GM12878 (cell line): Measurements from ENCODE around the gene TNRC18. TPM values are rescaled to one million over a fixed set of nuclear protein-coding genes. Genes with fewer than 3 reads are reported as not detected.

Experiments
- ATAC-seq: fragments of 200-7000 bp; cut with Tn5 transposase; 3 replicates; pipeline ENCODE4 v1.9.1; 2020; ENCODE audit warnings: mild to moderate bottlenecking, moderate library complexity
- BruUV-seq: library from RNA; stranded (reverse); fragments of 400-500 nt; replicated peaks from 2 replicates; lab custom pipeline; 2021; lab: Mats Ljungman, UMichigan
- CTCF ChIA-PET: fragments of 300-600 bp; sonication (Branson Sonifier 250); formaldehyde crosslinking; extraction: SDS; loops from one replicate; lab custom pipeline; 2021; ENCODE audit warnings: inconsistent platforms; lab: Yijun Ruan, JAX
- POLR2A ChIA-PET: fragments of 350-600 bp; formaldehyde crosslinking; extraction: SDS; loops from one replicate; lab custom pipeline; 2021; ENCODE audit warnings: inconsistent platforms; lab: Charles Lee
- RAD21 ChIA-PET: fragments of 300-600 bp; sonication (Branson Sonifier 250); formaldehyde crosslinking; loops from one replicate; lab custom pipeline; 2023; ENCODE audit warnings: antibody characterized with exemption; ENCODE audit not compliant: unreplicated experiment; lab: Charles Lee
- SMC1A ChIA-PET: fragments of 300-600 bp; sonication (Branson Sonifier 250); formaldehyde crosslinking; loops from one replicate; lab custom pipeline; 2023; ENCODE audit not compliant: unreplicated experiment, uncharacterized antibody; lab: Charles Lee
- DNase-seq: peaks from one replicate; pipeline ENCODE4 v3.0.0-alpha.2; 2011; ENCODE audit warnings: low read depth, low spot score
- FAIRE-seq: peaks from 3 replicates; lab custom pipeline; 2011; peaks lifted over from hg19 to GRCh38; lab: Jason Lieb, UNC
- H2AFZ ChIP-seq: 2 replicates; pipeline ENCODE4 v1.6.0; 2011; ENCODE audit warnings: low read depth, low read length, control low read depth; ENCODE audit not compliant: control insufficient read depth
- H3K27ac ChIP-seq: 2 replicates; pipeline ENCODE4 v1.5.1; 2011; ENCODE audit warnings: control low read depth; ENCODE audit not compliant: control insufficient read depth, insufficient read depth
- H3K27me3 ChIP-seq, 2 experiments: replicated peaks in 1 of 2; 2 replicates each; pipeline versions ENCODE4 v1.6.0 to v1.6.1; 2011; ENCODE audit warnings: low read length in 1 of 2; ENCODE audit not compliant: control insufficient read depth in 2 of 2, insufficient read depth in 2 of 2
- H3K36me3 ChIP-seq, 2 experiments: 2 replicates each; pipeline ENCODE4 v1.5.1; 2011; ENCODE audit warnings: low read length in 1 of 2; ENCODE audit not compliant: control insufficient read depth in 2 of 2, insufficient read depth in 2 of 2
- H3K4me1 ChIP-seq: 2 replicates; pipeline ENCODE4 v1.6.1; 2011; ENCODE audit warnings: mild to moderate bottlenecking, low read length, moderate library complexity, mixed read lengths; ENCODE audit not compliant: control insufficient read depth, insufficient read depth
- H3K4me2 ChIP-seq: 2 replicates; pipeline ENCODE4 v1.6.0; 2011; ENCODE audit warnings: control low read depth; ENCODE audit not compliant: control insufficient read depth, insufficient read depth
- H3K4me3 ChIP-seq: fragments of 200-600 bp; sonication (generic); 2 replicates; pipeline ENCODE4 v1.5.1; 2016
- H3K79me2 ChIP-seq: 2 replicates; pipeline ENCODE4 v1.6.0; 2011; ENCODE audit warnings: low read length; ENCODE audit not compliant: control insufficient read depth, insufficient read depth
- H3K9ac ChIP-seq: 2 replicates; pipeline ENCODE4 v1.8.0; 2011; ENCODE audit warnings: low read length, control low read depth, mixed read lengths; ENCODE audit not compliant: control insufficient read depth, insufficient read depth
- H3K9me3 ChIP-seq: replicated peaks from 3 replicates; pipeline ENCODE4 v1.5.1; 2011; ENCODE audit warnings: mild to moderate bottlenecking, low read length; ENCODE audit not compliant: control insufficient read depth, insufficient read depth
- H4K20me1 ChIP-seq: 2 replicates; pipeline ENCODE4 v1.6.0; 2011; ENCODE audit not compliant: control insufficient read depth, insufficient read depth
- ATF3 ChIP-seq: IDR thresholded peaks from 2 replicates; pipeline ENCODE4 v1.6.1; 2011; ENCODE audit warnings: low read depth, mild to moderate bottlenecking, low read length, moderate library complexity, borderline replicate concordance; ENCODE audit errors: extremely low read depth
- CHD4 ChIP-seq: fragments of 200-600 bp; sonication (generic); IDR thresholded peaks from 2 replicates; pipeline ENCODE4 v1.6.1; 2016; ENCODE audit warnings: mild to moderate bottlenecking
- MXI1 ChIP-seq: fragments of 150-350 bp; IDR thresholded peaks from 2 replicates; pipeline ENCODE4 v1.6.1; 2011; ENCODE audit warnings: low read depth, mild to moderate bottlenecking, inconsistent platforms, low read length, improper control_type of control experiment
- POLR2A ChIP-seq: IDR thresholded peaks from 2 replicates; pipeline ENCODE4 v1.6.1; 2011; ENCODE audit warnings: low read depth, mild to moderate bottlenecking, low read length
- TCF3 ChIP-seq: IDR thresholded peaks from 2 replicates; pipeline ENCODE4 v1.6.1; 2012; ENCODE audit warnings: low read depth, mild to moderate bottlenecking, low read length, borderline replicate concordance; ENCODE audit not compliant: insufficient read depth
- WRNIP1 ChIP-seq: IDR thresholded peaks from 2 replicates; pipeline ENCODE4 v1.6.1; 2011; ENCODE audit warnings: low read depth, low read length, improper control_type of control experiment, borderline replicate concordance
- ZNF24 ChIP-seq: fragments of 450-650 bp; IDR thresholded peaks from 2 replicates; pipeline ENCODE4 v1.6.1; 2017; ENCODE audit warnings: antibody characterized with exemption, mild to moderate bottlenecking
- ZZZ3 ChIP-seq: IDR thresholded peaks from 2 replicates; pipeline ENCODE4 v1.6.1; 2011; ENCODE audit warnings: low read depth; ENCODE audit not compliant: control insufficient read depth, insufficient read length
- WGBS: methylation state at CpG from one replicate; pipeline ENCODE4 v1.1.6; 2016; ENCODE audit warnings: low lambda C conversion rate; ENCODE audit not compliant: insufficient replicate concordance, insufficient coverage; ENCODE audit errors: missing lambda C conversion rate; 5-methylcytosine and 5-hydroxymethylcytosine counted together
- in situ Hi-C: fragments of 300-500 bp; cut with MboI; formaldehyde crosslinking; loops from 9 replicates; pipeline ENCODE4 v1.14.3; 2018; ENCODE audit warnings: mixed read lengths
- intact Hi-C: fragments of 100-400 bp; cut with micrococcal nuclease; formaldehyde crosslinking; loops from one replicate; pipeline ENCODE4 v1.14.2; 2022; ENCODE audit not compliant: unreplicated experiment
- polyA plus RNA-seq, 11 experiments: library from polyadenylated mRNA; depleted of rRNA in 4 of 11; unstranded in 6 of 11; stranded (reverse) in 5 of 11; fragments of >200 nt; fragmentation: Nextera tagmentation in 4 of 11; fragmentation: Illumina TruSeq in 1 of 11; extraction: Ambion mirVana in 4 of 11; extraction: Trizol in 1 of 11; gene quantifications; 1 replicate in 1 of 11; 2 replicates in 10 of 11; pipeline versions ENCODE4 v1.2.1 to v1.2.3, GENCODE V29; 2011 to 2016; ENCODE audit warnings: inconsistent platforms in 2 of 11, missing spikeins in 2 of 11, low read depth in 1 of 11
- total RNA-seq, 4 experiments: library from RNA; depleted of rRNA in 3 of 4; stranded (reverse); fragments of >200 nt in 3 of 4; fragmentation: Illumina TruSeq in 1 of 4; extraction: Trizol in 1 of 4; gene quantifications; 2 replicates each; pipeline versions ENCODE4 v1.2.1 to v1.2.3, GENCODE V29; 2013 to 2021

The TNRC18 gene
- total and polyA plus RNA-seq, 10 of the 15 experiments (the other 5 are each of a cell fraction or from before 2014, with no cell fraction given), result 0.02 to 31.7 (median 5.4) TPM

- H3K27ac ChIP-seq, result no peak overlapping the region
- H3K79me2 ChIP-seq, result no peaks in the 10 kb centered on the region
- in situ Hi-C loops (no loop called here), intact Hi-C loops (no loop called here)
- H3K4me3 ChIP-seq, result peak overlapping the region; percentile 67
- RAD21 ChIA-PET, result interaction anchor here (0.7 to 1.9 kb wide), 6 partner anchors 15 to 232 kb away, joined by 3 to 6 read pairs (median 4); partner anchors contain the start of gene WIPI2
- H4K20me1 ChIP-seq, result no peaks in the 10 kb centered on the region
- no TSS peak for BruUV-seq
- 1% methylated on average over 38 of the region's 42 CpGs for WGBS
- no peak overlapping the region for H2AFZ ChIP-seq
- ATAC-seq (no peak), DNase-seq (no peak)
- peaks cover 10% of the 10 kb centered on the region for H3K4me1 ChIP-seq
- CTCF ChIA-PET, result interaction anchor here (0.8 to 1.9 kb wide), 6 partner anchors 10 to 190 kb away, joined by 3 to 14 read pairs (median 6); no protein-coding TSS in a partner anchor
- peaks cover 33 to 65% of the 10 kb centered on the region in 2 experiments for H3K27me3 ChIP-seq
- POLR2A ChIA-PET, result interaction anchor here (0.6 to 2.8 kb wide), 8 partner anchors 13 to 188 kb away, joined by 3 to 19 read pairs (median 4); no protein-coding TSS in a partner anchor
- H3K36me3 ChIP-seq, result no peaks in the 10 kb centered on the region
- SMC1A ChIA-PET, result interaction anchor here (0.9 to 1.7 kb wide), 7 partner anchors 13 to 191 kb away, joined by 3 to 14 read pairs (median 4); no protein-coding TSS in a partner anchor
- H3K4me2 ChIP-seq, result peak overlapping the region; percentile 52
- H3K9me3 ChIP-seq, result no peaks in the 10 kb centered on the region
- no peak for TF ChIP-seq MXI1
- TF ChIP-seq CHD4, result no peak
- no peak for TF ChIP-seq POLR2A
- no peak for TF ChIP-seq WRNIP1
- TF ChIP-seq TCF3, result no peak
- no peak for TF ChIP-seq ATF3
- TF ChIP-seq ZNF24, result no peak
- no peak for TF ChIP-seq ZZZ3
- TF ChIP-seq, all 136 proteins: peak for 0
- 0 out of 2 replicates have a peak overlapping the region, but pooled peaks have one; percentile 22 for H3K9ac ChIP-seq
- no peak for FAIRE-seq
Observed at GRCh38 chr7:5421714-5422395, 1.8 kb downstream of the TNRC18 start.
